AG09319 (cell line): ENCODE results near the gene C14orf180.

Experiments used
- DNase-seq: peaks from one replicate; pipeline ENCODE4 v3.0.0-alpha.2; 2010; ENCODE audit warnings: low read depth; ENCODE audit errors: extremely low read depth
- CTCF ChIP-seq: IDR thresholded peaks from 2 replicates; pipeline ENCODE4 v1.5.1; 2011; ENCODE audit warnings: low read depth, mild to moderate bottlenecking, inconsistent platforms, low read length, moderate library complexity

C14orf180 gene

DNA sequence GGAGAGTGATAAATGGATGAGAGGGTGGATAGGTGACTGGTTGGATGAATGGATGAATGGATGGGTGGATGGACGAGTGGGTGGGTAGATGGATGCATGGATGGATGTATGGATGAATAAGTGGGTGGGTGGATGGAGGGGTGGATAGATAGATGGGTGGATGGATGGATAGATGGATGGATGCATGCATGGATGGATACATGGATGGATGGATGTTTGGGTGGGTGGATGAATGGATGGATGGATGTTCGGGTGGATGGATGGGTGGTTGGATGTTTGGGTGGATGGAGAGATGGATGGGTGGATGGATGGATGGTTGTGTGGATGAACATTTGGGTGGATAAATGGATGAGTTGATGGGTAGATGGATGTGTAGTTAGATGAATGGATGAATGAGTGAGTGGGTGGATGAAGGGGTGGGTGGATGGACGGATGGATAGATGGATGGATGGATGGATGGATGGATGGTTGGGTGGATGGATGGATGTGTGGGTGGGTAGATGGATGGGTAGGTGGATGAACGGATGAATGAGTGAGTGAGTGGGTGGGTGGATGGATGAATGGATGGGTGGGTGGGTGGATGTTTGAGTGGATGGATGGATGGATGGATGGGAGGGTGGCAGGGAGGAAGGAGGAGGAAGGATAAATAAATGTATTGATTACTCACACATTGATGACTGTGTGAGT, 34.7 kb downstream of the C14orf180 start:
- no peak for DNase-seq
- no peak for TF ChIP-seq CTCF

DNA sequence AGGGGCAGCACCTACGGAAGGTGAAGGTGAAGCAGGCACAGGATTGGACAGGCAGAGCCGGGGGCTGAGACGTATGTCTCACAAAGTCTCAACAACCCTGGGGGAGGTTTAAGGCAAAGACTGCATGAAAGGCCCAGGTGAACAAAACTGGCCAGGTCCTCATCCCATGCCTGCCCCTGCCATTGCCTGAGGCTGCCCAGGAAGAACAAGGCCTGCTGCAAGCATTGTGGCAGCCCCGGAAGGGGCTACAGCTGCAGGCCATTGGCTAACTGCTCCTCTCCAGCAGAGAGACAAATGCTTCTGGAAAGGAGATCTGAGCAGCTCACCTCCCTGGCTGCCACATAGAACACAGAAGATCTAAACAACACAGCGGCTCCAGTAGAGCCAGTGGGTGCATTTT, 45.4 kb downstream of the C14orf180 start:
- DNase-seq: no peak
- no peak for TF ChIP-seq CTCF

- no peak for TF ChIP-seq CTCF
- DNase-seq: no peak
Observed at GRCh38 chr14:104632781-104633180, 53.2 kb downstream of the C14orf180 start.

GRCh38 chr14:104633276-104634137, 53.9 kb downstream of the C14orf180 start:
- no peak for DNase-seq
- TF ChIP-seq CTCF: no peak

DNA sequence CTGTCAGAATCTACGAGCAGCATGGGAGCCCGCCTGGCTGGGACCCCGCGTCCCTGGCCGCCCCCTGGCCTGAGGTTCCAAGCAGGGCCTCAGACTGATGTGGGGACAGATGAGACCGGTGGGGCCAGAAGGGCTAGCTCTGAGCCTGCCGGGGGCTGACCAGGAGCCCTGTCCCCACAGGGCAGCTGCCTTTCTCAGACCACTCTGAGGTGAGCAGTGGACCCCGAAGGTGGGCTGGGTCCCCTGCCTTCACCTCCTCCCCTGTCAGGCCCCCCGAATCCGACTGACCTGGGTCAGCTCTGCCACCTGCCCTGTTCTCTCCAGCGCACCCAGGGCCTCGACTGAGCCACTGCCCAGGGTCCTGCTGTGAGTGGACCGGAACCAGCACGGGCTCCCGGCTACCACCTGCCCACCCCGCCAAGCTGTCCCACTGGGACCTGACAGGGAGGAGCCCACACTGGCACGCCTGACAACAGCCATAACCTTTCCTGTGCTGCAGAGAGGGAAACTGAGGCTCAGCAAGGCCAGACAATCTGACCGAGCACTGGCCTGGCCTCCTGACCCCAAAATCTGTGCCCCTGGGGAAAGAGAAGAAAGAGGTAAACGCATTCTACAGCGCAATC, 54.7 kb downstream of the C14orf180 start:
- TF ChIP-seq CTCF: no peak

DNA sequence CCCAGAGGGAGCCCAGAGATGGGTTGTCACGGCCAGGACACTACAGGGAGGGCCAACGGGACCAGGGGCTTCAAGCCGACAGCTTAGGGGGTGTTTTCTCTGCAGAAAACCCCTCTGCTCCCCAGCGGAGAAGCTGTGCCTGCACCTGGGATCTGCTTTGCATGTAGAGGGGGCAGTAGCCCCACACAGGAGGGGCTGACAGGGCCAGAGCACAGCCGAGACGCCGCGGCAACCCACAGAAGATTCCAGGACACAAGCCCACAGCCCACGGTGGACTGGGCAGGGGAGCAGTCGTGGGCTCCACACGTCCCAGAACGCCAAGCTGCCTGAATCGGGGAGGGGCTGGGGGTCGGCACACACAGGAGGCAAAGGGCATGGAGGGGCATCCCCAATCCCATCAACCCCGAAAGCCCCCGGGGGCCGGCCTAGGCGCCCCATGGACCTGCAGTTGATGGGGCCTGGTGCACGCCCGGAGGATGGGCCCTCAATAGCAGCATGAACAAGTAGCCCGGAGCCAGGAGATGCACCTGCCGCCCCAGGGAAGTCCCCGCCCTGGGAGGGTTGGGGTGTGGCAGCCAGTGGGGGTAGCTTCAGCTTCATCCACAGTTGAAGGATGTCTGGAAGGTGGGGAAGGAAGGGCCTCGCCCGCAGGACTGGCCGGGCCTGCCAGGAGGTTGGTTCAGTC, 55.5 kb downstream of the C14orf180 start:
- DNase-seq: no peak
- TF ChIP-seq CTCF: no peak

More for the DNA sequence above, 54.7 kb downstream of the C14orf180 start:
- no peak for DNase-seq

DNA sequence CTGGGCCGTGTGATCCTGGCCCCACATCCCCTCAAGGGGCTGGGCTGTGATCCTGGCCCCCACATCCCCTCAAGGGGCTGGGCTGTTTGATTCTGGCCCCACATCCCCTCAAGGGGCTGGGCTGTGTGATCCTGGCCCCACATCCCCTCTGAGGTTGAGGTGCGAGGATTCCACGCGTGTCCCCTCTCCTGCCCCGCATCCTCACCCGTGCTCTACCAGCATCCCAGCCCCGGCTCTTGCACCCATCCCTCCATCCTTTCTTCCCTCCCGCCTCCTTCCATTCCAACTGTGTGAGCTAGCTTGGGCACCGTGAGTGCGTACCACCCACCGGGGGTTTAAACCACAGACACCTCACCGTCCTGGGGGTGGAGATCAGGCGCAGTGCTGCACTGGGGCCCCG, 56.2 kb downstream of the C14orf180 start:
- TF ChIP-seq CTCF: no peak
- DNase-seq: no peak
